Measurements from ENCODE around the gene ABCB9. TPM values are rescaled to one million over a fixed set of nuclear protein-coding genes. Genes with fewer than 3 reads are reported as not detected.

Gene ABCB9
- total RNA-seq, 1 donor from 2014 or later = 10.7 TPM

DNA sequence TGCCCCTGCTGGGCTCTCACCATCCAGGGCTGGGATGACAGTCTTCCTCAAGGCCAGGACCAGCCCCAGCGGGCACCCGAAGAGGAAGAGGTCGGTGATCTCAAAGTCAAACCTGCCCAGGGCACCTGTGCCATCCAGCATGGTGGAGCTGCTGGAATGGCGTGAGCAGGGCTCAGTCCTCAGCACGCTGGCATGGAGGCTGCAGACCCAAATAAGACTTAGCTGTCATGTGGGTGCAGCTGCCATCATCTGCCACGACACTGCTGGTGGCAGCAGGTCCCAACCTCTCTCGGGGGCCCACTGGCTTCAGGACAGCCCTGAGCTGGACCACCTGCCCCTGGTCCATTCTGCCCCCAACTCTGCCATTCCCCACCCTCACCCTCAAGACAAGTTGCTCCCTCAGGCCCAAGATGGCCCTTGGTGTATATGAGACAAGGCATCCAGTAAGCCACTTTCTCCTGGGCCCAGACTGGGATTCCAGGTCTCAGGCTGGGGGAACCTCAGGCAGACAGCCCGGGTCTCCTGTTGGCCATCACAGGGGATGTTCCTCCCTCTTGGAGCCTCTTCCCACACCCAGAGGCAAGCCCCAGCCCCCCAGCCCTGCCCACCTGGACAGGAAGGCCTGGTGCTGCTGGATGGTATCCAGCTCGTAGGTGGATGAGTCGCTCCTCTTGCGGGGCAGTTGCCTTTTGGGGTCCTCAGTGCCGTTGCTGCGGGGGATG lies 28.7 kb upstream of the ABCB9 start:
- DNase-seq (ENCODE audit: low read depth, low spot score) = no peak

DNA sequence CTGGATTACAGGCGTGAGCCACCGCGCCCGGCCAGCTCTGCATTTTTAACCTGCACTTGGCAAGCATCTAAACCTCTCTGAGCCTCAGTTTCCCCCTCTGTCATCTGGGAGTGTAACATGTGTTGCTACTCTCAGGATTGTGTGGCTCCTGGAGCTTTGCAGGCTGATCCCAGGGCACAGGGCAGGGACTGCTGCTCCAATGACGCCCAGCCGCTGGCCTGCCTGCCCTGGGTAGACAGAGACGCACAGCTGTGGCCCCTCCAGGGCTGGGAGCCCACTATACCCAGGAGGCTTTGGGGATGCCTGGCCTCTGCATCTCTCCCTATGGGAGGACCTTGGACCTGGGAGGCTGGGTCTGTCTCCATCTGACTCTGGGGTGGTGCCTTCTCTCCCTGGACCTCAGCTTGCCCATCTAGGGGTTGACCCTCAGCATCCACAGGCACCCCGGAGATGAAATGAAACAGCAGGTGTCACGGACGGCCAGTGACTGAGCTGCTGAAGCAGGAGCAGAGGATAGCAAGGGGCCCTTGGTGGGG lies 27.9 kb upstream of the ABCB9 start:
- no peak for DNase-seq (ENCODE audit: low read depth, low spot score)

DNA sequence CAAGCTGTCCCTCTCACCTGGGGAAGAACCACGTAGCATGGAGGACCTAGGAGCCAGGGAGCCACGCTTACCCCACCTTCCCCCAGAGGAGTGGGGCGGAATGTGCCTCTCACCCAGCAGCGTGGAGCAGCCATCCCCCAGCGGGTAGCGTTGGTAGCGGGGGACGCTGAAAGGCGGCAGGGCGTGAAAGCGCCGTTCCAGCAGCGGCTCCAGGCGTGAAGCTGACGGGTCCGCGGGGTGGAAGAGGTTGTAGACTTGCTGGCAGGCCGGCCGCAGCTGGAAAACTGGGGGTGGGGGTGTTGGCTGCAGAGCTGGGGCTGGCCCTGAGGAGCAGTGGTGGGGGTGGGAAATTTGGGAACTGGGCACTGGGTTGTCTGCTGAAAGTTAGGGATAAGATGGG lies 26.1 kb upstream of the ABCB9 start:
- DNase-seq (ENCODE audit: low read depth, low spot score) = no peak

DNA sequence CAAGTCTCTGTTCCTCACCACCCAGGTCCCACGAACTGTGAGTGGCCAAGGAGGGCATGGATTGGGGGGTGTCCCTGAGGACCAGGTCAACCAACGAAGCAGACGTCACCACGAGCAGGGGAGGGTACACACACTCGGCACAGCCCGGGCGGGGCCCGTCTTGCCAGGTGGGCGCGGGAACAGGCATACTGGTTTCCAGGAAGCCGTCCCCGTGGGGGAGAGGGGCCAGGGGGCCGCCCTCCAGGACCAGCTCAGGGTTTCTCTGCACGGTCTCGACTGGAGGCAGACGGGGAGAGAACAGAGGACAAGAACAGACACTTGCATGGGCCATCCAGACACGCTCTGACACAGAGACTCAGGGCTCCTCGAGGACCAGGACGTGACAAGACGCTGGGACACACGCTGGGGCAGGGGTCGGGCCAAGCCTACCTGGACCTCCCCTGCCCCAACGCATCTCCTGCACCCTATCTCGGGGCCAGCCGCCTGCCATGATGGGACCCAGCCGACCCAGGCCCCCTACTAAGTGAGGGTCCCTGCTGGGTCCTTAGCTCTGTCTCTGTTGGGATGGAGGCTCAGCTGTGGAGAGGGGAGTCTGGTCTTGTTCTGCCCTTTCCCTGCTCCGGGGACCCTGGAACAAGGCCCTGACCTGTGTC lies 25.5 kb upstream of the ABCB9 start:
- no peak for DNase-seq (ENCODE audit: low read depth, low spot score)

DNA sequence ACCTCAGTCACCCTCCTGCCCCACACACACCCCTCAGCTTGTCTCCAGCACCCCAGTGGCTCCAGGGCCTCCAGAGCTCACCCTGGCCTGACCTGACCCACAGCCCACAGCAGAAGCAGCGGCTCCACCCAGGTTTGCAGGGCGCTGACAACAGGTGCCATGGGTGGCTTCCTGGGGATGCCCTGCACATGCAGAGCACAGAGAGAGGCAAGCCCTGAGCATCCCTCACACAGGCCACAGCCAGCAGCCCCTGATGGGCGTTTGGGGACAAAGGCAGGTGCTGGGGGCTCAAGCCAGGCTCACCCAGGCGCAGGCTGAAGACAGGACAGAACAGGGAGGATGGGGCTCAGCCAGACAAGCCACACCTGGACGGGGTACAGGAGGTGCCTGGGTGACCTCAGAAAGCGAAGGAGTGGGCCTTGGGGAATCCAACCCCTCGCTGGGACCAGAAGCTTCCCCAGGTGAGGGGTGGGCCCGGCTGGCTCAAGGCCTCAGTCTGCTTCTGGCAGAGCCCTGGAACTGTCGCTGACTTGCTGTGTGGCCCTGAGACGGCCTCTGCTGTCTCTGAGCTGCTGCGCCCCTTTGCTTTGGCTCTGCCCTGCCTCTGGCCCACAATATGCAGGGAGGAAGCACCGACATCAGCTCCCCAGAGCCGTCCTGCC lies 24.8 kb upstream of the ABCB9 start:
- no peak for DNase-seq (ENCODE audit: low read depth, low spot score)

DNA sequence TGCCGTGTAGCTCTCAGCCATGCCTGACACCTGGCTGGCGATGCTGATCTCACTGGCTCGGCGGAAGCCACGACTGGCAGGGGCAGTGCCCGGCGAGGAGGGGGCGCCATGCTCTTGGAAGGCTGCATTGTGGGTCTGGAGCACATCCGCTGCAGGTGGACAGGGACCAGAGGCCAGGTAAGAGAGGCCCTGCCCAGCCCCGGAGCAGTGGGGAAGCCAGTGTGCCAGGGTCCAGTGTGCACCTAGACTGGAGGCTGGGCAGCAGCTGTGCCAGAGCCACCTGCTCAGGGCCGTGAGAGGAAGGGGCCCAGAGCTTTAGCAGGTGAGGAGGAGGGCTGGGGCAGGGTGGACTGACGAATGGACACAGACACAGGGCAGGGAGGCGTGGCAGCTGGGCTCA lies 24.3 kb upstream of the ABCB9 start:
- no peak for DNase-seq (ENCODE audit: low read depth, low spot score)

DNA sequence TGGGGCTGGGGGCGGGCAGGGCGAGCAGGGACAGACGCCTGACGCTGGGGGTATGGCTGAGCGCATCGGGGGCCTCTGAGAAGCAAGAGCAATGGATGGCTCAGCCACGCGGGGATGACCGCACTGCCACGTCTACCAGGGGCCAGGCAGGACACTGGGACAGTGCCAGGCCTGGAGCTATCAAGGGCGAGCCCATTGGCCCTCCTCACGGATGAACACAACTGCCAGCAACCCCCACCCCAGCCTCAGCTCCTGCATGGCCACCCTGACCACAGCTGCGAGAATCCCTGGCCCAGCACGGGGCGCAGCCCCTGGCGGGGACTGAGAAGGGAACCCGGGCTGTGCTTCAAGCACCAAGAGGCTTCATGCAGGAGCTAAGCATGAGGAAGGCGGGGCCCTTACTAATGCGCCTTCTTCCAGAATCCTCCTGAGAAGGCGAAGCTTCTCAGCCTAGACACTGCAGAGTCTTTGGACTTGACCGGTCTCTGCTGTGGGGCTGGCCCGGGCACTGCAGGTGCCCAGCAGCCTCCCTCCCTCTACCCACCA lies 23.7 kb upstream of the ABCB9 start:
- DNase-seq (ENCODE audit: low read depth, low spot score) = no peak

DNA sequence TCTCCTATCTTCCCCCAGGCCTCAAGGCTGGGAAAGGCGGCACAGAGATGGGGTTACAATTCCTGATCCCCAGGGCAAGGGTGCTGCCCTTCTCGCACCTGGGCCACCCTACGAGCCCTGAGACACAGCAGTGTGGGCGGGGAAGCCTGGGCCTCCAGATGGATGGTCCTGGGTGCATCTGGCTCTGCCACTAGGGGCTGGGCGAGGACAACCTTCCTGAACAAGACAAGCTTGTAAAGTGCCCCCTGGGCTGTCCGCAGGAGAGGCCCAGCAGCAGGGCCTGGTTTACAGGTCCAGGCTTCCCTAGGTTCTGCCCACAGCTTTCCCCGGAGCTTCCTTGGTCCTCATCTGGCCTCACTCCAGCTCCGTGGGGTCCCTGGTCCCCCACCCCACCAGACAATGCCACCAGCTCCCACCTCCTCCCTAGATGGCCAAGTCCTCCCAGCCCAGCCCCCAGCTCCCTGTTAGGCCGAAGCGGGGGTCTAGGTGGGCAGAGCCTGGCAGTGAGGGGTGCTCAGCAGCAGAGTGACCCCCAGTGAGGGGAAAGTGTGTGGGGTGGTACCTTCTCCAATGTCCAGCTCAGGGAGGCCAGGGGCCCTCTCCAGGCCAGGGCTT lies 23.1 kb upstream of the ABCB9 start:
- DNase-seq (ENCODE audit: low read depth, low spot score) = no peak

DNA sequence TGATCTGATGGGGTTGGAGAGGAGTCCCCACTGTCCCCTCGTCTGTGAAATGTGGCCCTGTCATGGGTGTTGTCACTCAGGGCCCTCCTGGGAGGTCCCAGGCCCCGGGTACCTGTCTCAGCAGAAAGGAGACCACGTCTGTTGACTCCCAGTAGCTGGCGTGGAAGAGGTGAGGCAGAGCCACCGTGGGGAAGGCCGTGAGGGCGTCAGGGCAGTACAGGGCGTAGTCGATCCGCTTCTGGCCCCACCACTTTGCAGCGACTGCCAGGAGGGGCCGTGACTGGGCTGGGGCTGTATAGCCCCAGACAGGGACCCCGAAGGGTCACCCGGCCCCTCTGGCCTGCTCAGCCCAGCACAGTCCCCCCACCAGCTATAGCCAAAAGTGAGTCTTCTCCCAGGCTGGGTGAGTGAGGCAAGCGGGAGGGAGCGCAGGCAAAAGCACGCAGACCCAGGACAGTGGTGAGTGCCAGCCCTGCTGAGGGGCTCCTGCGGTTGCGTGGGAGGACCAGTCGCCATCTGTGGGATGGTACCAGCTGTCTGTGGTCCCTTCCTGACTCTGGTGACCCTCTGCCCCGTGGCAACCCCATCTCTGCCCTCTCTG lies 22.4 kb upstream of the ABCB9 start:
- no peak for DNase-seq (ENCODE audit: low read depth, low spot score)

DNA sequence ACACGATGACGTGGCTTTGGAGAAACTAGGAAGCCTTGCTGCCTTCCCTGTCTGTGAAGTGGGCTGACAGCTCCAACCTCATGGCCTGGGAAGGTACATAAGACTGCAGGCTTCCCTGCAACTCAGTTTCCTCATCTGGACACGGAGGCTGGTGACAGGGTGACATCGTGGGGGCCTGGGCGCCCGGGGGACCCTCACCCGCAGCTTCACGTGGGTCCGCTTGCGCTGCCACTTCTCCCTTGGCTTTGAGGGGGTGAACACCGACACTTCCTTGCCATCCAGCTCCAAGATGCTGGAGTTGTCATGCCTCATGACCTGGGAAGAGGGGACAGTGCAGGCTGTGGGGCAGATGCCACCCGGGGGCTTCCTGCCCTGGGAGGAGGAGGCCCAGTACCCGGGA lies 21.8 kb upstream of the ABCB9 start:
- no peak for DNase-seq (ENCODE audit: low read depth, low spot score)

DNA sequence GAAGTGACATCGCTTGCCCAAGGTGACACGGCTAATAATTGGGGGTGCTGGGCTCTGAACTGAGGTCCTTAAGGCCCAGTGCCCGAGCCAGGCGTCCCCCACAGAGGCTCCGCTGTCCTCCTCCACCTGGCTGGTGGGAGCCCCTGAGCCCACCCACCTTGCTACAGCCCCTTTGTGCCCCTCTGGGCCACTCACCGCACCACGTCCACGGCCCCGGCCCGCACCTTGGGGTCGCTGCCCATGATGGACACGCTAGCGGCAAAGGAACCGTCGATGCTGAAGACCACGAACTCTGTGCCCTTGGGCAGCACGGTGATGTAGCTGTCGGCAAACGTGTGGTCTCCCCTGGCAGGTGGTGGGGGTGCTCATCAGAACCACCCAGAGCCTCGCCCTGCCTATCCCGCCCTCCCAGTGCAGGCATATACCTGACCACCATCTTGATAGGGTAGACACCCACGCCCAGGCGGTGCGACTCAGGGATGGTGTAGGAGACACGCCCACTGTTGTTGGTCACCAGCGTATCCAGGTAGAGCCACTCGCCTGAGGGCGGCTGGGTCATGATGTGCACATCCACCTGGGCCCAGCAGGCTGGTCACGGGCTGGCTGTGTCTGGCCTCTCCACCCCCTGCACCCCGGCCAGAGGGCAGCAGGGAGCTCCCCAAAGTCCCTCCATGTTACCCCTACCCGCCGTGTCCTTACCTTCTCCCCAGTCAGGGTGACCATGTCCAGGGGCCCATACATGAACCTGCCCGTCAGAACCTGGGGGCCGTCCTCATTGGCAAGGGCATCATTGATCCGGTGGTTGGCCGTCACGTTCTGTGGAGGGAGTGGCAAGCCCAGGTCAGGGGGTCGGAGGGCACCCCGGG lies 21.1 kb upstream of the ABCB9 start:
- DNase-seq (ENCODE audit: low read depth, low spot score) = no peak

DNA sequence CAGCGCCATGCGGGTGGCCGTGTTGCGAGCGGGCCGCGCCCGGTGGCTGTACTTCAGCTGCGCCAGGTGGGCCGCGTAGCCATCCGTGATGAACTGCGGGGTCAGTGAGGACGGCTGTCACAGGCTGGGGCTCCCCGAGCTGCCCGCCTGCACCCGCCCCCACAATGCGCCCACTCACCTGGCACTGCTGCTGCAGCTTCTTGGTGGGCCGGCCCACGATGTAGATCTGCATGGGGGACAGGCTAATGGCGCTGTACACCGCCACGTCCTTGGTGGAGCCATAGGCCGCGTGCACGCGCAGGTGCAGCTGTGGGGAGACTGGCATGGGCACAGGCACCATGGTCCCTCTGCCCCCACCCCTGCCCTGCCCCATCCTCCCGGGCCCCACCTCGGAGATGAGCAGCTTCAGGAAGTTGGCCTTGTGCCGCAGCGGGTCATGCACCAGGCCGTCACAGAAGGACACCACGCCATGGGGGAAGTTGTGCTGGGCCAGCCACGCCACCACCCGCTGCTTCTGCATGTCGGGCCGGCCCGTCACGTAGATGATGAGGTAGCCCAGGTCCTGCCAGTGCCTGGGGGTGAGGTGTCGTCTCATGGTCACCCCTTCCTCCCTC lies 20.1 kb upstream of the ABCB9 start:
- DNase-seq (ENCODE audit: low read depth, low spot score) = no peak

DNA sequence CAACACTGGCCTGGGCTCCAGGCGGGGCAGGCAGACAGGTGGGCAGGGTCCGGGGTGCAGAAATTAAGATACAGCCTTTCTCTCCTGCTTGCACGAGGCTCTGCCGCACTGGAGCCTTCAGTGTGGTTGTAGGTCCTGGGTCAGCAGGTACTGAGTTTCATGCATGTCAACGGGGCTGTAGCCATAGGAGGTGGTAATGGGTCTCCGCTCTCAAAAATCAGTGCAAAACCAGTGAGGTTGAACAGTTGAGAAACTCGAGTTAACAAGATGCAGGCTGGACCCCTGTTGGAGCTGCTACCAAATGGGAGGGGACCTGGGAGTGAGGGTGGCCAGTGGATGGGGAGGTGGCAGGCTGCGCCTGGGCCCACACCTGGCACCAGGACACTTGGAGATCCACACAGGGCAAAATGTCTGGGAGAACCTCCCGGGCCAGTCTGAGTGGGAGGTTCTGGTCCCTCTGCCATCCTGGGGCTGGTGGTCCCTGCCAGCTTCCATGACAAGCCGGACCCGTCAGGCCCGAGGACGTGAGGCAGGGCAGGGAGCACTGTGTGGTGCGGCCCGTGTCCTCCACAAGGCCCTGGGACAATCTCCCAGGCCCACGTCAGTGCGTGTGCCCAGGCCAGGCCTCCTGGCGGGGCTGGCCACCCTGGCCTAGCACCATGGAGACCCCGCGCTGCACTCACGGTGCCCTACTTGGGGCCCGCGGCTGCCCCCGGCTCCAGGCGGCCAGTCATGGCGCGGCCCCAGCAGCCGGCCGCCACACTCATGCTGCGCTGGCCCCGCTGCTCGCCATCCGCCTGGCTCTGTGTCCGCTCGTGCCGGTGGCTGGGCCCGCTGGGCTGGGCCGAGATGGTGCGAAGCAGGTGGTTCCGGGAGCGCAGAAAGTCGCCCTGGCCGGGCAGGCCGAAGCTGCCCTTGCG lies 19.3 kb upstream of the ABCB9 start:
- DNase-seq (ENCODE audit: low read depth, low spot score) = no peak

DNA sequence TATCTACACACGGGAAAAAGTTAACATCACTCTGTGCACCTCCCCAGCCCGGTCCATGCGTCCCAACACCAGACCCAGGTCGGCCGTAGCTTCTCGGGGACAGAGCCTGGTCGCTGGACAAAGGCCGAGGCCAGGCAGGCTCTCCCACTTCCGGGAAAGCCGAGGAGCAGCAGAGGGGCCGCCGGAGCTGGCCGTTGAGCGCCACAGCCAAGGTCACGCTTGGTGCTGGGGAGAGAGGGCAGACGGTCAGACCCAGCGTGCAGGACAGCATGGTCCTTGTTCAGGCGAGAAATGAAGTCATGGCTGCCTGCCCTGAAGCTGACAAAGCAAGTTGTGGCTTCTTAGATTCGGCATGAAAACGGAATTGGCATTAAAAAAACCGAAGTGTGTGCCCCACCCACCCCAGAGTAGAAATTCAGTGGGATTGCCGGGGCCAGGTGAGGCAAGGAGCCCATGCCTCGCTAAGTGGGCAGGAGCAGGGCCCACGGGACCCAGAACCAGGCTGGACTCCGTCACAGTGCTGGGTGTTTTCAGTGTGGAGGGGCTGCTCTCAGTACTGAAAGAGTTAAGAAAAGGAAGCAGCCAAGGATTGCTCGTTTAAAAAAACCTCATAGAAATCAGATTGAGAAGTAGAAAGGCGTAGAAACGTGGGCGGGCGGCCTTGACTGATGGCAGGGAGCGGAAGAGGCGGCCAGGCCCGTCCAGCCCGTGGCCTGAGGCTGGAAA lies 18.5 kb upstream of the ABCB9 start:
- DNase-seq (ENCODE audit: low read depth, low spot score) = no peak

DNA sequence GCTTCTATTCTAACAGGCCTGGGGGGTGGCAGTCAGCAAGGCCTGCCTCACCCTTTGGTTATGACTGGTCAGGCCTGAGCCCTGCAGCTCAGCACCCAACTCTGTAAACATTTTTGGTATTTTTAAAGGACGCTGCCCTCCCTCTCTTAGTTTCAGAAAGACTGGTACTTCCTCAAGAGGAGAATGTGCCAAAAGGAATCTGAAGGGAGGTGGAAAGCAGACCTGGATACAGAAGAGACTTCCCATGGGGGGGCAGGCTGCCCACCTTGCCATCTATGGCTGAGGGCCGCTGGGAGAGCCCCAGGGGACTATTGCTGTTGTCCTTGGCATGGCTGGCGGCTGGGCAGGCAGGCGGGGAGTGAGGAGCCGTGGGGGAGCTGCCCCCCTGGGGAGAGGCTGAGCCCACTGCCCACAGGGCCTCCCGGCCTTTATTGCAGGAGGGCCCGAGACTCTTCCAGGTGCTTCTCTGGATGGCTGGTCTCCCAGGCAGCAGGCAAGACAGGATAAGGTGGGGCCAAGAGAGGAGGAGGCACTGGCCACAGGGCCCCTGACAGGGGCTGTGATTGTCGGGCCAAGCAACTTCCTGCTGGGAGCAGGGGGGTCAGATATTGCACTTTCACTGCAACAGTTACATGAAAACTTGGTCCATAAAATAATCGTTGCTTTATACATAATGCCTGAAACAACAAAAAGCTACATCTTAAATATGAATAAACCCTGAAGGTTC lies 17.7 kb upstream of the ABCB9 start:
- no peak for DNase-seq (ENCODE audit: low read depth, low spot score)

DNA sequence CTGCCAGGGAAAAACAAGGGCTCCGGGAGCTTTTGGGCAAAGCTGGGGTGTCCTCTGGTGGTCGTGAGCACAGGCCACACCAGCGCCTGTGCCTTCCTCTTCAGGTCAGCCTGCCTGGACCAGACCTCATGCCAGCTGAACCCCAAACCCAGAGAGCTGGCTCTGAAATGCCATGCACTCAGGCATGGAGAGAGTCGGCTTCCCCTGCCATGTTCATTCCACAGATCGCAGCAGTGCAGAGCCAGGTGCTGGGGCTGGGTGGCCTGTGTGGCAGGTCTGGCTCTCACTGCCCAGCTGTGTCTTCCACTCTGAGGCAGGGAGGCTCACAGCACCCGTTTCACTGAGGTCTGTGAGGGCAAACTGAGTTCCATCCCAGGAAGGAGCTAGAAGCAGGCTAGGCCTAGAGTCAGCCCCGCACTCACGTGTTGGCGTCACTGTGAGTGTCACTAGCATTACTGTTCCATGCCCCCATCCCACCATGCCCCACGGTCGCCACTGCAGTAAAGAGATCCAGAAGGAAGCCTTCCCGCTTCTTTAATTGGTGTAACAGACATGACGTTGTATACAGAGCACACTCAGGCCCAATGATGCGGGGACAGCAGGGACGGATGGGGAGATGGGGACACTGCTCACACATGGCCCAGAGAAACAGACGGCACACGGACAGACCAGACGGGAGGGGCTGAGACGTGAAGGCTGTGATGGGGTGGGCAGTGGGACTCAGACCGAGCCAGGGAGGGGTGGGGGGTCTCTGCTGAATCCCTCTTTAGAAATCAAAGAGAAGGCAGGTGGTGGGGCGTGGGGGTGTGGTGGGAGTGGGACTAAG lies 16.9 kb upstream of the ABCB9 start:
- no peak for DNase-seq (ENCODE audit: low read depth, low spot score)

DNA sequence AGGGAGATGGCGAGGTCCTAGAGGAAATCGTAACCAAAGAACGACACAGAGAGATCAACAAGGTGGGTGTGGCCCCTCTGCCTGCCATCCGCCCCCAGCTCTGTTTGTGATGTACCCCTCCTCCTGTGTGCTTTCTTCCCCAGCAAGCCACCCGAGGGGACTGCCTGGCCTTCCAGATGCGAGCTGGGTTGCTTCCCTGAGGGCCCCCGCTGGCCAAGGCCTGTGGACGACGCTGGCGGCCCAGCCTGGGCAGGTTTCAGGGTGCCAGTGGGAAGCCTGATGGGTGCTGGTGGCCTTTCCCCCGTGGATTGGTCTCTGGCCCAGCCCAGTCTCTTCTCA lies 16.2 kb upstream of the ABCB9 start:
- no peak for DNase-seq (ENCODE audit: low read depth, low spot score)
